Neural progenitor cell (in vitro differentiated cells): ENCODE data around the gene ANK3. TPM values are rescaled to one million over a fixed set of nuclear protein-coding genes. Genes with fewer than 3 reads are reported as not detected.
A peak's percentile ranks its signal among the peaks of the same experiment; 100 is the strongest.

ENCODE experiments used
- DNase-seq: peaks from one replicate; pipeline ENCODE4 v3.0.0-alpha.2; 2016; ENCODE audit warnings: low spot score
- H2AFZ ChIP-seq: fragments of 200-600 bp; sonication (generic); replicated peaks from 2 replicates; pipeline ENCODE4 v1.6.1; 2016; ENCODE audit warnings: antibody characterized with exemption
- H3F3A ChIP-seq: fragments of 200-600 bp; sonication (generic); 2 replicates; pipeline ENCODE4 v1.6.1; 2016; ENCODE audit warnings: antibody characterized with exemption, low read depth
- H3K27ac ChIP-seq: fragments of 200-600 bp; sonication (generic); 2 replicates; pipeline ENCODE4 v1.5.1; 2016; ENCODE audit warnings: mild to moderate bottlenecking
- H3K27me3 ChIP-seq: fragments of 200-600 bp; sonication (generic); 2 replicates; pipeline ENCODE4 v1.6.1; 2016; ENCODE audit warnings: mild to moderate bottlenecking, moderate library complexity
- H3K36me3 ChIP-seq: fragments of 200-600 bp; sonication (generic); 2 replicates; pipeline ENCODE4 v1.5.1; 2016
- H3K4me1 ChIP-seq: fragments of 200-600 bp; sonication (generic); 2 replicates; pipeline ENCODE4 v1.6.1; 2016; ENCODE audit warnings: mixed run types
- H3K4me2 ChIP-seq: fragments of 200-600 bp; sonication (generic); 2 replicates; pipeline ENCODE4 v1.6.1; 2016
- H3K4me3 ChIP-seq: fragments of 200-600 bp; sonication (generic); 2 replicates; pipeline ENCODE4 v1.5.1; 2016
- H3K79me2 ChIP-seq: fragments of 200-600 bp; sonication (generic); 2 replicates; pipeline ENCODE4 v1.6.1; 2016; ENCODE audit warnings: low read depth
- H3K9ac ChIP-seq: fragments of 200-600 bp; sonication (generic); 2 replicates; pipeline ENCODE4 v1.6.1; 2016
- H3K9me3 ChIP-seq: fragments of 200-600 bp; sonication (generic); 2 replicates; pipeline ENCODE4 v1.5.1; 2016; ENCODE audit warnings: low read depth
- H4K20me1 ChIP-seq: fragments of 200-600 bp; sonication (generic); 2 replicates; pipeline ENCODE4 v1.6.1; 2016; ENCODE audit warnings: low read depth
- H3K27ac Mint-ChIP-seq: 3 replicates; pipeline ENCODE4 v1.8.0; 2021; ENCODE audit warnings: mixed read lengths
- H3K27me3 Mint-ChIP-seq: 2 replicates; pipeline ENCODE4 v1.8.0; 2022; ENCODE audit warnings: low read depth, mild to moderate bottlenecking, inconsistent platforms, moderate library complexity, mixed read lengths; ENCODE audit not compliant: insufficient read depth
- H3K36me3 Mint-ChIP-seq: 3 replicates; pipeline ENCODE4 v1.8.0; 2021; ENCODE audit warnings: mixed read lengths
- H3K4me1 Mint-ChIP-seq: 3 replicates; pipeline ENCODE4 v1.8.0; 2021; ENCODE audit warnings: mixed read lengths
- H3K4me3 Mint-ChIP-seq: 3 replicates; pipeline ENCODE4 v1.8.0; 2021; ENCODE audit warnings: mild to moderate bottlenecking, moderate library complexity, mixed read lengths
- H3K9me3 Mint-ChIP-seq: 3 replicates; pipeline ENCODE4 v1.8.0; 2020; ENCODE audit warnings: mixed read lengths
- CTCF ChIP-seq: fragments of 200-600 bp; sonication (generic); IDR thresholded peaks from 2 replicates; pipeline ENCODE4 v1.5.1; 2017; ENCODE audit warnings: antibody characterized with exemption, mild to moderate bottlenecking
- EZH2 ChIP-seq: fragments of 200-600 bp; sonication (generic); IDR thresholded peaks from 2 replicates; pipeline ENCODE4 v1.6.1; 2017; ENCODE audit warnings: antibody characterized with exemption, mild to moderate bottlenecking, moderate library complexity
- EZH2phosphoT487 ChIP-seq: fragments of 200-600 bp; sonication (generic); IDR thresholded peaks from 2 replicates; pipeline ENCODE4 v1.6.1; 2017; ENCODE audit warnings: antibody characterized with exemption
- total RNA-seq: library from RNA; depleted of rRNA; stranded (reverse); fragments of >200 nt; gene quantifications from 2 replicates; pipeline ENCODE4 v1.2.3, GENCODE V29; 2015; ENCODE audit warnings: low replicate concordance

Gene ANK3
- total RNA-seq, 1 donor from 2014 or later: 54.1 TPM

- TF ChIP-seq CTCF: no peak
- no peak for TF ChIP-seq EZH2
- TF ChIP-seq EZH2phosphoT487: no peak
- H4K20me1 ChIP-seq: no peaks in the 10 kb centered on the region
- no peaks in the 10 kb centered on the region for H3K9me3 Mint-ChIP-seq
- no peaks in the 10 kb centered on the region for H3K27me3 Mint-ChIP-seq
- peaks cover 14% of the 10 kb centered on the region for H3K4me1 Mint-ChIP-seq
- H3K9ac ChIP-seq: no peak overlapping the region
- no peak for DNase-seq
- no peaks in the 10 kb centered on the region for H3K27me3 ChIP-seq
- H3K27ac Mint-ChIP-seq: no peak overlapping the region
- H3K4me3 ChIP-seq: no peak overlapping the region
- H3K4me3 Mint-ChIP-seq: no peak overlapping the region
- H3K4me1 ChIP-seq: peaks cover 23% of the 10 kb centered on the region
- H3K9me3 ChIP-seq: no peaks in the 10 kb centered on the region
- H3K4me2 ChIP-seq: no peak overlapping the region
- H3K79me2 ChIP-seq: no peaks in the 10 kb centered on the region
- H2AFZ ChIP-seq: no peak overlapping the region
- H3K36me3 Mint-ChIP-seq: no peaks in the 10 kb centered on the region
- H3K36me3 ChIP-seq: no peaks in the 10 kb centered on the region
- no peaks in the 10 kb centered on the region for H3F3A ChIP-seq
- no peak overlapping the region for H3K27ac ChIP-seq
Observed at GRCh38 chr10:60369547-60369930, 20.1 kb downstream of the ANK3 start.

GRCh38 chr10:60368875-60369546, 20.7 kb downstream of the ANK3 start:
- H3K36me3 Mint-ChIP-seq: no peaks in the 10 kb centered on the region
- H3K4me3 ChIP-seq: no peak overlapping the region
- no peaks in the 10 kb centered on the region for H3K9me3 Mint-ChIP-seq
- H3F3A ChIP-seq: no peaks in the 10 kb centered on the region
- H2AFZ ChIP-seq: no peak overlapping the region
- no peak overlapping the region for H3K4me2 ChIP-seq
- H3K9me3 ChIP-seq: no peaks in the 10 kb centered on the region
- no peak for DNase-seq
- no peak overlapping the region for H3K4me3 Mint-ChIP-seq
- H3K36me3 ChIP-seq: no peaks in the 10 kb centered on the region
- no peak overlapping the region for H3K27ac Mint-ChIP-seq
- H3K4me1 Mint-ChIP-seq: peaks cover 14% of the 10 kb centered on the region
- H3K79me2 ChIP-seq: no peaks in the 10 kb centered on the region
- no peak overlapping the region for H3K27ac ChIP-seq
- H3K27me3 ChIP-seq: no peaks in the 10 kb centered on the region
- no peaks in the 10 kb centered on the region for H4K20me1 ChIP-seq
- no peak overlapping the region for H3K9ac ChIP-seq
- no peaks in the 10 kb centered on the region for H3K27me3 Mint-ChIP-seq
- no peak for TF ChIP-seq CTCF
- TF ChIP-seq EZH2: no peak
- TF ChIP-seq EZH2phosphoT487: no peak
- H3K4me1 ChIP-seq: peaks cover 23% of the 10 kb centered on the region

GRCh38 chr10:60367901-60368300, 21.8 kb downstream of the ANK3 start:
- Histone ChIP-seq H3K4me3 (no peak overlapping the region), H3K27me3 (no peaks in the 10 kb centered on the region), H3K79me2 (no peaks in the 10 kb centered on the region), H3K36me3 (no peaks in the 10 kb centered on the region), H4K20me1 (no peaks in the 10 kb centered on the region), H3K27ac (no peak overlapping the region), H3K4me1 (peaks cover 23% of the 10 kb centered on the region), H3F3A (no peaks in the 10 kb centered on the region), H3K9ac (no peak overlapping the region), H2AFZ (no peak overlapping the region), H3K9me3 (no peaks in the 10 kb centered on the region), H3K4me2 (peak overlapping the region; percentile 50)
- no peak for DNase-seq
- no peak overlapping the region for H3K27ac Mint-ChIP-seq
- H3K4me3 Mint-ChIP-seq: no peak overlapping the region
- no peaks in the 10 kb centered on the region for H3K36me3 Mint-ChIP-seq
- peaks cover 14% of the 10 kb centered on the region for H3K4me1 Mint-ChIP-seq
- no peaks in the 10 kb centered on the region for H3K9me3 Mint-ChIP-seq
- no peaks in the 10 kb centered on the region for H3K27me3 Mint-ChIP-seq
- TF ChIP-seq EZH2 (no peak), EZH2phosphoT487 (no peak), CTCF (no peak)
